Ramos (cell line): ENCODE results near the gene EBI3.
"Not testable (repeated sequence)": the region's sequence is repeated elsewhere in the genome, so short reads cannot be mapped to it uniquely, and the experiment has no call there.

Experiments
- in situ Hi-C: fragments of 300-500 bp; cut with MboI; formaldehyde crosslinking; loops from one replicate; pipeline ENCODE4 v1.14.3; 2022; ENCODE audit warnings: low sequenced_read_pairs; ENCODE audit not compliant: unreplicated experiment

EBI3 gene

GRCh38 chr19:4229179-4229931 lies at the start of gene EBI3:
Gene EBI3, plus strand, starts transcription at chr19:4229523. Its CDS starts 28 bp downstream, at chr19:4229551.
- in situ Hi-C loops = no loop called here

- in situ Hi-C loops = no loop called here
Measured at GRCh38 chr19:4181053-4181508, 48.2 kb upstream of the EBI3 start.

GRCh38 chr19:4182084-4182810 lies 47.1 kb upstream of the EBI3 start, which contains the start of the genes ANKRD24 and SIRT6:
Gene ANKRD24, plus strand, starts transcription at chr19:4182689. Its CDS starts 3,737 bp downstream, at chr19:4186426.
Gene SIRT6, minus strand, starts transcription at chr19:4182563. Its CDS starts 24 bp downstream, at chr19:4182539.
- in situ Hi-C loops = no loop called here

- in situ Hi-C loops = no loop called here
Measured at GRCh38 chr19:4183967-4184717, 45.2 kb upstream of the EBI3 start.

GRCh38 chr19:4184718-4185352 lies 44.5 kb upstream of the EBI3 start:
- in situ Hi-C loops = no loop called here

GRCh38 chr19:4185413-4186086 lies 43.8 kb upstream of the EBI3 start:
- in situ Hi-C loops = no loop called here

GRCh38 chr19:4186087-4186993 lies 43.0 kb upstream of the EBI3 start:
- in situ Hi-C loops = no loop called here

GRCh38 chr19:4187313-4188122 lies 41.8 kb upstream of the EBI3 start:
- in situ Hi-C loops = no loop called here

- in situ Hi-C loops = no loop called here
Measured at GRCh38 chr19:4189641-4190040, 39.7 kb upstream of the EBI3 start.

- in situ Hi-C loops = not testable (repeated sequence)
Measured at GRCh38 chr19:4192537-4192936, 36.8 kb upstream of the EBI3 start.

GRCh38 chr19:4194353-4194752 lies 35.0 kb upstream of the EBI3 start:
- in situ Hi-C loops = no loop called here

GRCh38 chr19:4196009-4196408 lies 33.3 kb upstream of the EBI3 start:
- in situ Hi-C loops = no loop called here

- in situ Hi-C loops = no loop called here
Measured at GRCh38 chr19:4196587-4197148, 32.7 kb upstream of the EBI3 start.

- in situ Hi-C loops = no loop called here
Measured at GRCh38 chr19:4197228-4197624, 32.1 kb upstream of the EBI3 start.

- in situ Hi-C loops = no loop called here
Measured at GRCh38 chr19:4197625-4198466, 31.5 kb upstream of the EBI3 start.

- in situ Hi-C loops = no loop called here
Measured at GRCh38 chr19:4198467-4199126, 30.7 kb upstream of the EBI3 start.
